ENCODE measurements around the gene CMSS1.

Gene CMSS1

DNA sequence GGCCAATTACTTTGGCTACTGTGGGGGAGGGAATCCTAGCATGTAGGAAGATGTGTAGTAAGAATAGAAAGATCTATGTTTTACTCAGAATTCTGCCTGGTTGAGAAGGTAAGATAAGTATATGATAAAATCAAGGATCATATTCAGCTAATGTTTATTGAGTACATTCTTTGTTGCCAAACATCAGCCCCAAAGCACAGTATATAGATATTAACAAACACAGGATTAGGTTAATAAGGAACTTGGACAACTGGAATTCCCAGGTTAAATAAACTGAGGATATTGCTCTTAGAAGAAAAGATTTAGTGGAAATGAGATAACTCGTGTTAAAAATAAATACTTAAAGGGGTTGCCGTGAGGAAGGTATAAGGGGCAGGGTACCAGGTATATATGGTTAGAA is 167.0 kb downstream of the CMSS1 start (continued):
- no peak for TF ChIP-seq TCF4 (CRISPR knock-in tag; IDR thresholded peaks at IDR 0.05; ENCODE audit: borderline replicate concordance)
- TF ChIP-seq ZNF565 (CRISPR knock-in tag; conservative IDR thresholded peaks at IDR 0.05; ENCODE audit: low read depth) = no peak
- TF ChIP-seq ZFP3 (CRISPR knock-in tag; IDR thresholded peaks at IDR 0.05) = no peak
- TF ChIP-seq ESRRG (CRISPR knock-in tag; IDR thresholded peaks at IDR 0.05) = no peak
- no peak for TF ChIP-seq ZNF8 (CRISPR knock-in tag; IDR thresholded peaks at IDR 0.05)
- no peak for TF ChIP-seq ISL1 (CRISPR knock-in tag; IDR thresholded peaks at IDR 0.05)
- TF ChIP-seq TSHZ2 (CRISPR knock-in tag; IDR thresholded peaks at IDR 0.05) = no peak
- TF ChIP-seq POU6F1 (CRISPR knock-in tag; IDR thresholded peaks at IDR 0.05; ENCODE audit: borderline replicate concordance, low read depth) = no peak

DNA sequence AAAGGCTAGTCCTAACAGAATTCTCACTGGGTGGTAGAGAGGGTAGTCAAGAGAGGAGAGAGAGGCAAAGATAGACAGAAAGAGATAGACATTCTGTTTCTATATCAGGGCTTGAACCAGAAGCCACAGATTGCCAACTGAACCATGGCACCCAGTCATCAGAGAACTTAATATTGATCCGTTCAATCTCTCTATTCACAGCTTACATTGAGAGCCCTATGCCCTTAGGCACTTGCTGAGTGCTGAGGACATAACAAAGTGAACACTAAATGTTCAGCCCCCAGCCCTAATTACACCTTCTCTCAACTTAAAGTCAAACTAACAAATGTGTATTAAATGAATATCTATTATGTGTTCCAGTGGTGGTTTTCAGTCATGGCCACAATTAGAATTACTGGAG is 172.5 kb downstream of the CMSS1 start:
- no peak for ATAC-seq
- TF ChIP-seq TCF4 (CRISPR knock-in tag; IDR thresholded peaks at IDR 0.05; ENCODE audit: borderline replicate concordance) (no peak), TOX (CRISPR knock-in tag; IDR thresholded peaks at IDR 0.05; ENCODE audit: borderline replicate concordance) (no peak), SNAI2 (CRISPR knock-in tag; IDR thresholded peaks at IDR 0.05) (no peak), CSRNP3 (CRISPR knock-in tag; IDR thresholded peaks at IDR 0.05) (no peak), RARB (CRISPR knock-in tag; IDR thresholded peaks at IDR 0.05) (no peak), ESRRG (CRISPR knock-in tag; IDR thresholded peaks at IDR 0.05) (no peak), ISL1 (CRISPR knock-in tag; IDR thresholded peaks at IDR 0.05) (no peak), OSR1 (CRISPR knock-in tag; IDR thresholded peaks at IDR 0.05) (no peak), ARNTL (CRISPR knock-in tag; IDR thresholded peaks at IDR 0.05; ENCODE audit: borderline replicate concordance, low read depth) (no peak), ZFP3 (CRISPR knock-in tag; IDR thresholded peaks at IDR 0.05) (no peak)

GRCh38 chr3:99997293-99997692 is 179.6 kb downstream of the CMSS1 start:
- TF ChIP-seq CREB5 (CRISPR knock-in tag; IDR thresholded peaks at IDR 0.05; ENCODE audit: low read depth) = no peak
- no peak for TF ChIP-seq TSHZ2 (CRISPR knock-in tag; IDR thresholded peaks at IDR 0.05)
- TF ChIP-seq SNAI2 (CRISPR knock-in tag; IDR thresholded peaks at IDR 0.05) = no peak
- no peak for TF ChIP-seq RARB (CRISPR knock-in tag; IDR thresholded peaks at IDR 0.05)
- TF ChIP-seq ESRRG (CRISPR knock-in tag; IDR thresholded peaks at IDR 0.05) = no peak
- no peak for TF ChIP-seq ARNTL (CRISPR knock-in tag; IDR thresholded peaks at IDR 0.05; ENCODE audit: borderline replicate concordance, low read depth)
- TF ChIP-seq CSDC2 (CRISPR knock-in tag; IDR thresholded peaks at IDR 0.05) = no peak
- no peak for TF ChIP-seq ZFP30 (CRISPR knock-in tag; IDR thresholded peaks at IDR 0.05)
- ATAC-seq = no peak

- no peak for ATAC-seq
- TF ChIP-seq POU6F1 (CRISPR knock-in tag; IDR thresholded peaks at IDR 0.05; ENCODE audit: borderline replicate concordance, low read depth) (no peak), SNAI2 (CRISPR knock-in tag; IDR thresholded peaks at IDR 0.05) (no peak), ARNTL (CRISPR knock-in tag; IDR thresholded peaks at IDR 0.05; ENCODE audit: borderline replicate concordance, low read depth) (no peak), TOX (CRISPR knock-in tag; IDR thresholded peaks at IDR 0.05; ENCODE audit: borderline replicate concordance) (no peak), RARB (CRISPR knock-in tag; IDR thresholded peaks at IDR 0.05) (no peak), ZC3H10 (CRISPR knock-in tag; IDR thresholded peaks at IDR 0.05) (no peak), ZFP3 (CRISPR knock-in tag; IDR thresholded peaks at IDR 0.05) (no peak), TCF4 (CRISPR knock-in tag; IDR thresholded peaks at IDR 0.05; ENCODE audit: borderline replicate concordance) (no peak), ESRRG (CRISPR knock-in tag; IDR thresholded peaks at IDR 0.05) (no peak), CSDC2 (CRISPR knock-in tag; IDR thresholded peaks at IDR 0.05) (no peak), ISL1 (CRISPR knock-in tag; IDR thresholded peaks at IDR 0.05) (no peak), ZNF70 (CRISPR knock-in tag; IDR thresholded peaks at IDR 0.05) (no peak), ZNF8 (CRISPR knock-in tag; IDR thresholded peaks at IDR 0.05) (no peak)
- TF ChIP-seq, protein P1, sequence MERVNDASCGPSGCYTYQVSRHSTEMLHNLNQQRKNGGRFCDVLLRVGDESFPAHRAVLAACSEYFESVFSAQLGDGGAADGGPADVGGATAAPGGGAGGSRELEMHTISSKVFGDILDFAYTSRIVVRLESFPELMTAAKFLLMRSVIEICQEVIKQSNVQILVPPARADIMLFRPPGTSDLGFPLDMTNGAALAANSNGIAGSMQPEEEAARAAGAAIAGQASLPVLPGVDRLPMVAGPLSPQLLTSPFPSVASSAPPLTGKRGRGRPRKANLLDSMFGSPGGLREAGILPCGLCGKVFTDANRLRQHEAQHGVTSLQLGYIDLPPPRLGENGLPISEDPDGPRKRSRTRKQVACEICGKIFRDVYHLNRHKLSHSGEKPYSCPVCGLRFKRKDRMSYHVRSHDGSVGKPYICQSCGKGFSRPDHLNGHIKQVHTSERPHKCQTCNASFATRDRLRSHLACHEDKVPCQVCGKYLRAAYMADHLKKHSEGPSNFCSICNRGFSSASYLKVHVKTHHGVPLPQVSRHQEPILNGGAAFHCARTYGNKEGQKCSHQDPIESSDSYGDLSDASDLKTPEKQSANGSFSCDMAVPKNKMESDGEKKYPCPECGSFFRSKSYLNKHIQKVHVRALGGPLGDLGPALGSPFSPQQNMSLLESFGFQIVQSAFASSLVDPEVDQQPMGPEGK (CRISPR knock-in tag; IDR thresholded peaks at IDR 0.05; ENCODE audit: borderline replicate concordance) = no peak
Measured at GRCh38 chr3:99999536-99999935, 181.9 kb downstream of the CMSS1 start.

Data from SK-N-SH treated with all-trans-retinoic acid at 6 μM for 48 hours (cell line).